Breast epithelium (tissue), 3 donors: ENCODE measurements around the gene KDM4B.

ENCODE experiments used
- CTCF ChIP-seq, 3 donors: fragments of 450-650 bp; IDR thresholded peaks; one replicate each; pipeline ENCODE4 v1.5.1; 2016 to 2017; ENCODE audit warnings: antibody characterized with exemption in 3 of 3, mild to moderate bottlenecking in 3 of 3, moderate library complexity in 3 of 3
- POLR2A ChIP-seq: fragments of 450-650 bp; IDR thresholded peaks from one replicate; pipeline ENCODE4 v1.6.1; 2016; ENCODE audit warnings: antibody characterized with exemption, mild to moderate bottlenecking, moderate library complexity
- POLR2AphosphoS5 ChIP-seq, 3 donors: sonication (generic); formaldehyde crosslinking; IDR thresholded peaks; one replicate each; pipeline ENCODE4 v1.6.1; 2017; ENCODE audit warnings: antibody characterized with exemption in 3 of 3

- TF ChIP-seq POLR2A (no peak), CTCF (IDR thresholded peaks at IDR 0.05) (no peak), POLR2AphosphoS5 (IDR thresholded peaks at IDR 0.05) (no peak)
Measured at GRCh38 chr19:5032101-5032967, 63.4 kb downstream of the KDM4B start.
